Middle frontal gyrus (tissue), 1 donor: Measurements from ENCODE around the gene THBS2.
A peak's percentile ranks its signal among the peaks of the same experiment; 100 is the strongest.
"Not testable (repeated sequence)": the region's sequence is repeated elsewhere in the genome, so short reads cannot be mapped to it uniquely, and the experiment has no call there.

Experiments used
- DNase-seq: peaks from one replicate; pipeline ENCODE4 v3.0.0-alpha.2; 2015; ENCODE audit warnings: low spot score; ENCODE audit errors: extremely low spot score

Gene THBS2

DNA sequence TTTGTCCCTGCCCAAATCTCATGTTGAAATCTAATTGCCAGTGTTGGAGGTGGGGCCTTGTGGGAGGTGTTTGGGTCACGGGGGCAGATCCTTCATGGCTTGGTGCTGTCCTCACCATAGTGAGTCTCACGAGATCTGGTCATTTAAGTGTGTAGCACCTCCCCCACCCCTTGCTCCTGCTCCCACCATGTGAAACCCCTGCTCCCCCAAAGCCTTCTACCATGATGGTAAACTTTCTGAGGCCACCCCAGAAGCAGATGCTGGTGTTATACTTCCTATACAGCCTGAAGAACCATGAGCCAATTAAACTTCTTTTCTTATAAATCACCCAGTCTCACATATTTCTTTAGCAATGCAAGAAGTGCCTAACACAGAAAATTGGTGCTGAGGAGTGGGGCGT lies 19.9 kb upstream of the THBS2 start:
- no peak for DNase-seq

DNA sequence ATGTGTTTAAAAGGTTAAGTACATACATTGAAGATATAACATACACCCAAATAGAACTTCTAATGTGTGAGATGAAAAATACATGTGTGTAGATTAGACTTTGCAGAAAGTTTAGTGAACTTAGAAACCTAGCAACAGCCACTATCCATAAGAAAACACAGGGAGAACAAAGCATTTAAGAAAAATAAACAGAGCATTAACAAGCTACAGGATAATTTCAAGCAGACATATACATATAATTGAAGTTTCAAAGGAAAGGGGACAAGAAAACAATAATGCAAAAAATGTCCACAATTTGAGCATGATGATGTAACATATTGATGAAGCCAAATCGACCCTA lies 18.2 kb upstream of the THBS2 start:
- no peak for DNase-seq

DNA sequence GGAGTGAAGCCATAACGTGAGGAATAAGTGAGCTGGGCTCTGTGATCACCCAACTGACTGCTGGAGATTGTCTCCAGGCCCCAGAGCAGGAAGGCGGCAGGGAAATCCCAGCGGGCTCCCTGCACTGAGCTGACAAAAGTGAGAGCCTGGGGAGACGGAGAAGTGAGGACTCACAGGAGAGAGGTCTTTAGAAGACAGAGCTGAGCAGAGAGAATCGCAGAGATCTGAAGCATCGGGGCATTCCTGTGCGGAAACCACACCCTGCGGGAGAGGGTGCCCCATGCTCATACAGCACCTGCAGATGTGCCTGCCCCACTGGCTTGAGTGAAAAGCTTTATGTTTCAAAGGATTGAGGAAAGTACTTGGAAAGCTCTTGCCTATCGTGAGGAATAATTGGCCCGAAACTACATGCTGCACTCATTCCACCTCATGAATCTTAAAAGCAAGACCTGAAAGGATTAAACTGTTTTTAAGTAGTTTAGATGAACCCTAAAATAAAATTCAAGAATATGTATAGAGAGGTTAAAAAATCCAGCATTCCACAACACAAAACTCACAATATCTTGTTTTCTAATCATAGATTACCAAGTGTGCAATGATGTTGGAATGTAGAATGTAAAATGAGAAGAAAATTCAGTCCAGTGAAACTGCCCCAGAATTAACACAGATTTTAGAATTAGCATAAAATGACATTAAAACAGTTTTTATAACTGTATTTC lies 17.7 kb upstream of the THBS2 start:
- DNase-seq: no peak

DNA sequence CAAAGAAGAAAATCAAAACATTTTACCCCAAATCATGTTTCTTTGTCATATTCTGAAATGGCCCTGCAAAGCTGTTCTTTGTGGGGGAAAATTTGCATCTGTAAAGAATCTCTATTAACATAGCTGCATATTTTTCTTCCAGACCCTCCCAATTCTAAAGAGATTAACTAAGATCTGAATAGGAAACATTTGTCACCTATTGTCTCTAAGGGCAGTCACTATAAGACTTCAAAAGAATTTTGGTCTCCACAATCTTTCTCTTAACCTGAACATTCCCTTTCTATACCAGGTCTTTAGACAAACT lies 16.4 kb upstream of the THBS2 start:
- DNase-seq: not testable (repeated sequence)

DNA sequence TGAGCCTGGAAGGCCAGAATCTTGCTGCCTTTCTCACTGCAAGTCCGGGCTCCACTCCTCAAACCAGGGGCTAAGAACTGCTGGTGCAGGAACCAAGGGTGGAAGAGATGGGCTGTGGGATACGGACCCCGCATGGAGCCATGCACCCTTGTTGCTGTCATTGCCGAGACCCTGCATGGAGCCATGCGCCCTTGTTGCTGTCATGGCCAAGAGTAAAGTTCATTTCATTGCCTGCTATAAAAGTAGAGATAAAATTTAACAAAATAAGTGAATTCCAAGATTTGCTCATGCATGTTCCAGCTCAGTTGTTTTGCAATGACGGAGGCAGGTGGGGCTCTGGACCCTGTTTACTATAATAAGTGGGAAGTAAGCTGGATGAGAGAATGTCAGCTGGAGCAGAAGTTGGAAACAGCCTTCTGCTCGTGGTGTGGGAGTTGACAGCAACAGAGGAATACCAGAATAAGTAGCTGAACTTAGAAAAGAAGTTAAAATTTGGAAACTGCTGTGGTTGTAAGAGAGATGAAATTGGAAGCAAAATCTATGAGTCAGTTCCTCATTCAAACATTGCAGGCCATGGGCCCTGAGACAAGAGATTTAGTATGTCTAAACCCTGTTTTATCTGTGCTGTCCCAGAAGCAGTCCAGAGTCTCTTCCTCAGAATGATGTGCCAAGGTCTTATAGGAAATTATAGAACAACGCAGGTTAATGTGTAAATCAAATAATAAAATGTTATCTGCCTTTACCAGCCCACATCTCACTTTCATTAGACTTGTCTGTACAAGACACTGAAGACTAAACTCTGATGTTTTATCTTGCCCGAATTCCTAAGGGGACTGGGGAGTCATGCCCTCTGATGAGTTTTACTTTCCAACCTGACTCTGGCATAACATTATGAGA lies 15.8 kb upstream of the THBS2 start:
- no peak for DNase-seq

DNA sequence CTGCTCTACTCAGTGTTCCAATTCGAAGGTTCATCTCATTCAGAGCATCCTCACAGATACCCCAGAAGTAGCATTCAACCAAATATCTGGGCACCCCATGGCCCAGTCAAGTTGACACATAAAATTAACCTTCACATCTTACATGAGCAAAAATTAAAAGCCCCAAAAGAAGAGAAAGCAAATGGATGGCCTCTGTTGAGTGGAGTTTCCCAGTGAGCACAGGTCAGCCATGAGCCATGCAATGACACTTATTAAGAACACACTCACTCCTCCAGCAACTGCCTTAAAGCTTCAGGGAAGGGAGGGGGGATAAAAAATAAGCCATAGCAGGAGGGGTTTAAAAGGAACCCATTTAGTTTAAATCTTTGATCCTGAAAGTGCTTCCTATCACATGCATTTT lies 14.6 kb upstream of the THBS2 start:
- no peak for DNase-seq

DNA sequence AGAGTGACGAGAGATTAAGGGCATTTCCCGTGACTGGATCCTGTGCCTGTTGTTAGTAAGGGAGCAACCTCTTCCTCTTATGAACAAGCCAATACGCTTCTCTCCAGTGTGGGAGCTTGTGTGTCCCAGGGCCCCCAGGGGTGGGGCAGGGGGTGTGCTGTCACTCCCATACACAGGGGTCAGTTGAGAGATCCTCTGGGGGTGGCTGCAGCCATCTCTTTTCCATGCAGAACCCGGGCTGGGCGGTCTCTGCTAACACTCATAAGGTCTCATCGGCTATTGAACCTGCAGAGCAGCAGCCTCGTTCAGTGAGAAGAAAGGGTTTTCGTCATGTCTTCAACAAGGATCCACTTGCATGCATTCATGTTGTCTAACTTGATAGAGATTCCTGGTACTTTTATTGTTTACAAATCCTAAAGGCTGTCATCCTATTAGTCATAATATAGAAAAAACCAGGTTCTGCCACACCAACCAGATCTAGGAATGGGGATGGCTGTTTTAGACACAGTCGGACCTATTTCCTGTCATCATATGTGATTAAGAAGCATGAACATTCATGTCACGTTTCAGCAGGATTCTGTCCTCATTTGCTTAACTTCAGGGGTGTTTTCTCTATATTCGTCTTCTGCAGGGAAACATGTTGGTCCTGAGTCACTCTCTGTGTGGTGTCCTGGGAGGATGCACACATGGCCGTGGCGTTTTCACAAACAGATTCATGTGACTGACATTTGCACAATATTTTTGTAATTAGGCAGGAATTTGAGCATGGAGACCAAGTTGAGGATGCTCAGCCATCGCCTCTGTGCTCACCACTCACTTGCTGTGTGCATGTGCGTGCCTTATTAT lies 13.3 kb upstream of the THBS2 start:
- DNase-seq: no peak

DNA sequence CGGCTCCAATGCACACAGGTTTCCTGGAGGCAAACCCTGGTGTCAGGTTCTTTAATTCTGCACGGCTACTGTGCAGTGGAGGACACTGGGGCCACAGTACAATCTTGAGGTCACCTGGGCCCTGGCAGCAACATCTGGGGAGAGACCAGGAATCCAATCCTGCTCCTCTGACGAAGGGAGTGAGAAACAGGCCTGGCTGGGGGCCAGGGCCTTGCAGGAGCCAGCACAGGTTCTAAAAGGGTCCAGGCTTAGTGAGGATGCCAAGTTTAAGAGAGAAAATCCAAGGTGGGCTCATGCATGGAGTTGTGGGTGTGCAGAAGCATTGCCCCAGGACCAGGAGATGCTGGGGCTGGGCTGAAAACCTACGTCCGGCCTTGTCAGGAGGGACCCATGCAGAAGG lies 12.6 kb upstream of the THBS2 start:
- no peak for DNase-seq

DNA sequence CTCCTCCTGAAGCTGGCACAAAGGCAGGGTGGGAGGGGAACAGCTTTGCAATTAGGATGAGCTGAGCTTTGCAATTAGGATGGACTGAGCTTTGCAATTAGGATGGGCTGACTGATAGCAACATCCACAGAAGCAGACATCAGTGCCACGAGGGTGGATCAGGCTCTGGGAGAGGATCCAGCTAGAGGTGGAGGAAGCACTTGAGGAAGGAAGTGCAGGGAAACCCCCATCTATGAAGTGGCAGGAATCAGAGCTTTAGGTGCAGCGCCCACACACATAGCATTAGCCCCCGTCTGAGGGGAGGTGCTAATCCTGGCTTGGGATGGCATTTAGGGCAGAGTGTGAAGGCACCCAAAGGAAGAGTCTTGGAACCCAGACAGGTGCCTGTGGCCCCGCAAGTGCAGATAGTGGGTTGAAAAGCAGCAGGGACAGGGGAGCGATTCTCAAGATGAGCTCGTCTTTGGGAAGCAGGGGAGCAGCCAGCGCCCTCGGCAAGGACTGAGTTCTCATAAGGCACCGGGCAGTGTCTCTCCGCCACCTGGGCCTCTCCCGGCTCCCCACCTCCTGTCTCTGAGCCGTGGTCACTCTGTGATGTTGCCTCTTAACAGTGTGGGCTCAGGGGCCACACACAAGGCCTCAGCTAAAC lies 12.0 kb upstream of the THBS2 start:
- DNase-seq: no peak

DNA sequence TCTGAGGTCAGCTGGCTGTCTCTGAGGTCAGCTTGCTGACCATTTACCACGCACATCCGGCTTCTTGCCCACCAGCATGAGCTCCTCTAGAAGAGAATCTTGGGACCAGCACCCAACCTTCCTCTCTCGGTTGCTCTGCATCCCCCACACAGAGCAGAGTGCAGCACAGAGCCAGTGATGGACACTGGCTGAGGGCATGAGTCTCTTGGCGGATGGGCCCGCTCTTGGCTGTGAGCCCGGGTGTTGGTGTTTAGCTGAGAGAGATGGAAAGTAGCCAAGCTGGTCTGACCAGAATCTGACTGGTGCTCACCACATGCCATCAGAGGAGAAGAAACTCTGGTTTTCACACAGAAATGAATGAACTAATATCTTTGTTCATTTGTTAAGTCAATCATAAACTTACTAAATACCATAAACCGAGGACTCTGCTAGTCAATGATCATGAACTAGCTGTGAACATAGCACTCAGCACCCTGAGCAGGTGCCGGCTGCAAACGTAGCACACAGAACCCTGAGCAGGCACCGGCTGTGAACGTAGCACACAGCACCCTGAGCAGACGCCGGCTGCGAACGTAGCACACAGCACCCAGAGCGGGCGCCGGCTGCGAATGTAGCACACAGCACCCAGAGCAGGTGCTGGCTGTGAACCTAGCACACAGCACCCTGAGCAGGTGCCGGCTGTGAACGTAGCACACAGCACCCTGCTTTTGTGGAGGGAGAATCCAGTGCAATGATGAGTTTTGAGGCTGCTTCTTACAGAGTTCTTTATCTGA lies 10.4 kb upstream of the THBS2 start:
- DNase-seq: no peak

DNA sequence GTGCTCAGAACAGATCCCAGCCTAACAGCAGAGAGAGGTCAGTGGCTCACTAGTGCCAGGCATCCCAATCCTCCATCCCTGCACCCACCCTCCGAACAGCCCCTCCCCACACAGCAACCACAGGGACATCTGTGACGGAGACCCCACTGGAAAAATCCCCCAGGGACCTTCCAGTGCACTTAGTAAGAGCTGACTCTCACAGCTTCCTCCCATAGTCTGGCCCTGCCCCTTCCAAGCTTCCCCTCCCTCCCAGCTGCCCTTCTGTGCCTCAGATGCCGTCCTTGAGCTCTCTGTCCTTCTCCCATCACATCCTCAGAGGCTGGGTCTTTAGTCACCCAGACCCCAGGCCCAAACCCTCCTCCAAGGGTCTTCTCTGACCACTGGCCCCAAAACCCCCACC lies 9.7 kb upstream of the THBS2 start:
- DNase-seq: no peak

DNA sequence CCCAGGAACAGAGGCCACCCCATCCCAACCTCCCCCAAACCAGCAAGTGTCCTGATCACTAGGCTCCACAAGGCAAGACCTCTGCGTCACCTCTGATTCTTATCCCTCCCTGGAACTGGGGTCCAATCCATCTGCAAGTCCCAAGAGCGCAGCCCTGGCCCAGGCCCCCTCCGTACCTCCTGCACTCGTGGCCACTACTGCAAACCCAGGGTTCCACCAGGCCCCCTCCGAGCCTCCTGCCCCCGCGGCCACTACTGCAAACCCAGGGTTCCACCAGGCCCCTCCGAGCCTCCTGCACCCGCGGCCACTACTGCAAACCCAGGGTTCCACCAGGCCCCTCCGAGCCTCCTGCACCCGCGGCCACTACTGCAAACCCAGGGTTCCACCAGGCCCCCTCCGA lies 9.0 kb upstream of the THBS2 start:
- not testable (repeated sequence) for DNase-seq

DNA sequence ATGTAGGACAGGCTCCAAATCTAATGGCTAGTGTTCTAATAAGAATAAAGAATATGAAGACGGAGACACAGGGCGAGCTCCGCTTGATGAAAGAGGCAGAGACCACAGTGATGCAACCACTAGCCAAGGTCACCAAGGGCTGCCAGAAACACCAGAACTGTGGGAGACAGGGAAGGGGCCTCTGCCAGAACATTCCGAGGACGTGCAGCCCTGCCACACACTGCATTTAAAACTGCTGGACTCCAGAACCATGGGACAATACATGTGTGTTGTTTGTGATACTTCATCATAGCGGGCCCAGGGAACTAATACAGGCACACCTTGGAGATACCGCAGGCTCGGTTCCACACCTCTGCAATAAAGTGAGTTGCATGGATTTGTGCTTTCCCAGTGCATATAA lies 2.9 kb upstream of the THBS2 start:
- no peak for DNase-seq

DNA sequence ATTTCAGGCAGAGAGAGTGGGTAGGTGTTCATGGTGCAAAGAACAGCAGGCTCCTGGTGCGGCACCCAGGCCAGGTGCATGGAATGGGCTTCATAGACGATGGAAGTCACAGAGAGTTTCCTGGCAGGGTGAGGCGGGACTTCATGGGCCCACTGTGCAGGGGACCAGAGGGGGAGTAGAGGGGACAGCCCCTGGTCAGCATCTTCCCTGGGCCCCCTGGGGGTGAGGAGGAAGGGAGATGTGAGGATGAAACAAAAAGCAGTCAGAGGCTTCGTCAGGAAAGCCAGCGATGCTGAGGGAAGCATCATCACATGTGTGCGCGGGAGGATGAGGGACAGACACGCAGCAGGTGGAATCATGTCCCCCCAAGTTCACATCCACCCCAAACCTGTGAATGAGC lies 2.4 kb upstream of the THBS2 start:
- DNase-seq: no peak

DNA sequence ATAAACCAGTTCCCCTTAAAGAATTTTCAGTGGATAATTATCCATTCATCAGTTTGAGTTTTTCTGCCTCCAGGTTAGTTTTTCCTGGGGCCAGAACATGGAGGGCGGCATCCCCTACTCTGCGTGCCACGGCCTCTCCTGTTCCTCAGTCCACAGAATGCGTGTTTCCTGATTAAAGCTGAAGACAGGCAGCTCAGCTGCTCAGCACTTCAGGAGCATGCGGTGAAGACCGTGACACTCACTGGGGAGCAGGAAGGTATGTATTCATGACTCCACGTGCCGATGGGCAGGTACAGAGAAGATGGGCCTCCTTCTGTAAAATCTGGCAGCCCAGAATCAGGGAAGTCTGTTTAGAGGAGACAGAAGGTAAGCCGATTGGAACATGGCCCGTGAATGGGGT lies 2.0 kb upstream of the THBS2 start:
- no peak for DNase-seq

DNA sequence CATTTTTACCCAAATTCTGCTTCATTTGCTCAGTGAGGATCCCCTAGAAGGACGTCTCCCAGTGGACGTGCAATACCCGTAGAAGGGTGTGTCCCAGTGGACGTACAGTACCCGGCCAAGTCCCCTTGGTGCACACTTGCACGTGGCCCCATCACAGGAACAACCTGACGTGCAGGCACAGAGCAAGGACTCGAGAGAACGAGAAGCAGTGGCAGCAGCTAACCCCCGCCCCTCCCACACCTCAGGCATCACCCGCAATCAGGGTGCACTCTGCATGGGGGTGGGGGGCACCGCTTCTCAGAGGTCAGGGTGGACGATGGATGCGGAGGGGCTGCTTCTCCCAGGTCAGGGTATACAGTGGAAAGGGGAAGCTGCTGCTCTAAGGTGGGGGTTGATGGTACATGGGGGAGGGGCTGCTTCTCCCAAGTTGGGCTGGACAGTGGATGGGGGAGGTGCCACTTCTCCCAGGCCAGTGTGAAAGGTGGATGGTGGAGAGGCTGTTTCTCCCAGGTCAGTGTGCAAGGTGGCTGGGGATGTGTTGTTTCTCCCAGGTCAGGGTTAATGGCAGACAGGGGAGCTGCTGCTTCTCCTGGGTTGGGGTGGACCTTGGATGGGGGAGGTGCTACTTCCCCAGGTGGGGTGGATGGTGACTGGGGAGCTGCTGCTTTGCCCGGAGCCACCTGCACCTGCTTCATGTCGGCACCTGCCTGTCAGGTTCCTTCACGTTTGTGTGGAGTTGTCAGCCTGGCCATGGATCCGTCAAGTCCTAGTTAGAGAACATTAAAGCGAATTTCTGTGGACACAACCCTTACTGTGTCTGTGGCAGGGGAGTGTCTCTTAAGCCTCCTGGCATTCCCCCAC lies 1.0 kb upstream of the THBS2 start:
- DNase-seq: no peak

DNA sequence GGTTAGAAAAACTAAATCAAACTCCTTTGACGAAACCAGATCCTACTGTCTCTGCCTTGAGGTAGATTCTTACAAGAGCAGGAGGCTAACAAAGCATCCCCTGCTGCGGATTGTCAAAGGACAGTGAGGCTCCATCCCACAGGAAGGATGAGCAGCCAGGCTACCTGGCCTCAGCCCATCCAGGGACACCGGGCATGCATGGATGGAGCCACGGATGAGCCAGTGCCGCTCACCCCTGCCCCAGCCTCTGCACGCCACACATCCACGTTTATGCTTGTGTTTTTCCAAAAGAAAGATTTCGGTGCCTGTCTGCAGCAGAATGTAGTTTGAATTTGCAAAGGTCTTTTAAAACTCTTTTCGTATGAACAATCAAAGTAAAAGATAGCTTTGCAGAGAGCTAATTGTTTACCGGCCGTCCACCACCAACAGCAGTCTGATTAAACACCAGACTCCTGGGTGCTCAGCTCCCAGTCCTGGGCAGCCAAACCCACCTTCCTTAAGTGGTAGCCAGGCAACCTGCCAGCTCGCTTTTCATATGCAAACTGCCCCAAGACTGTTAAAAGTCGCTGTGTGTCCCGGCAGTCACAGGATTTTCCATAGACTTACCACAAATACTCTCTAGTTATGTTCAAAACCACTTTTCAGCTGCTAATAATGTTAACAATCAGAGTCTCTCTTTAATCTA lies 999 bp downstream of the THBS2 start:
- peak; percentile 29 for DNase-seq

DNA sequence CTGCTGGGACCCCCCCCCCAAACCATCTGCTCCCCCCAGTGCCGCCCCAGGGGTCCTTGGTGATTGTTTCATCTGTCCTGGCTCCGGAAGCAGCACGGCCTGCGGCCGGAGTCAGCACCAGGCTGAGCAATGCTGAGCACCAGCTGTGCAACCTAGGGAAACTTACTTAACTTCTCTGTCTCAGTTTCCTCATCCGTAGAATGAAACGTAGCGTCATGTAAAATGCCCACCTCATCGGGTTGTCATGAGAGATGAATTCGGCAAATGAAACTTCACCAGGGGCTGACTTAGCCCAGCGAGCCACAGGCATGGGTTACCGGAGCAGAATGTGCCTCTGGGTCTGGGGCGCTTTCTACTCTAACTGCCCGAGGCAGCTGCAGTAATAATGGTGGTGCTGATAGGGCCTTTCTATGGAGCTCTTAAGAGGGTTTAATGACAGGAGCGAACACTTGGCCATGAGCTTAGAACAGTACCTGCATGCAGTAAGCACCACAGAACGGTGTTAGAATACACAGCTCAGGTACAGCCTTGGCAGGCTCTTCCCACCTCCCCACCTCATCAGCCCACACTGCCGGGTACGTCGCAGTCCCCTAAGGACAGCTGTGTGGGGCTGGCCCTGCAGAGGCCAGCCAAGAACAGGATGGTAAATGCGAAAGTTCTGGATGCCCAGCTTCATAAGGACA lies 1.7 kb downstream of the THBS2 start:
- DNase-seq: no peak

DNA sequence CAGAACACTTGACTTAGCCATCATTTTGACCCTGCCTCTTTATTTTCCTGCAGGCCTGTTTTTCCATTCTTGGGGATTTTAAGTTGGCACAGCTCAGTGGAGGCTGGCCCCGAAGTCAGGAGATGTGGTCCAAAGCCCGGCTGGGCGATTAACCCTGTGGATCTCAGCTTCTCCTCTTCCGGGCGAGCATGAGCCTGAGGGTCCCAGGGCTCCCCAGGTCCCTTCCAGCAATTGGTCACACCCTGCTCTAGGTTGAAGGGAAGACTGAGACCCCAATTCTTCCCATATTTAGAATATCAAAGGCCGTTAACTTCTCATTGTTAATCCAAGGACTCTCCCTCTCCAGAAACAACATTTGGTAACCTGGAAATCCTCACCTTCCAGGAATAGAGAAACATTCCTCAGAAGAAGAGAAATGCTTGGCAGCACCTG lies 2.3 kb downstream of the THBS2 start:
- peak; percentile 22 for DNase-seq
